ENCODE results near the gene PRKN.

DNA sequence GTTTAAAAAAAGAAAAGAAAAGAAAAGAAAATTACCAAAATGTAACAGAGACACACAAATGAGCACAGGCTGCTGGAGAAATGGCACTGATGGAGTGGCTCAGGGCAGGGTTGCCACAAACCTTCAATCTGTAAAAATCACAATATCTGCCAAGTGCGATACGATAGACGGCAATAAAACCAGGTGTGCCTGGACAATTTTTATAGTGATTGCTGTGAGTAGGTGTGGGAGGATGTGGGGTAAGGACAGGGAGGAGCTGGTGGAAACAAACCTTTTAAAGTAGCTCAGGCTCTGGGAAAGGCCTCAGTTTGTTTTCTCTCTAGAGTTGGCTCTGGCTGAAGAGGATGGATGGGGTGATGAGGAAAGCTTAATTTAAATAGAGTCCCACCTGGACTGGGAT lies 861.0 kb downstream of the PRKN start:
- no peak for TF ChIP-seq BRCA1 (IDR thresholded peaks at IDR 0.05)
- no peak for TF ChIP-seq BRCA1 (CRISPR knock-in tag; IDR thresholded peaks at IDR 0.05)
- TF ChIP-seq POLR2A (conservative IDR thresholded peaks at IDR 0.05), result no peak
- TF ChIP-seq, protein P1, sequence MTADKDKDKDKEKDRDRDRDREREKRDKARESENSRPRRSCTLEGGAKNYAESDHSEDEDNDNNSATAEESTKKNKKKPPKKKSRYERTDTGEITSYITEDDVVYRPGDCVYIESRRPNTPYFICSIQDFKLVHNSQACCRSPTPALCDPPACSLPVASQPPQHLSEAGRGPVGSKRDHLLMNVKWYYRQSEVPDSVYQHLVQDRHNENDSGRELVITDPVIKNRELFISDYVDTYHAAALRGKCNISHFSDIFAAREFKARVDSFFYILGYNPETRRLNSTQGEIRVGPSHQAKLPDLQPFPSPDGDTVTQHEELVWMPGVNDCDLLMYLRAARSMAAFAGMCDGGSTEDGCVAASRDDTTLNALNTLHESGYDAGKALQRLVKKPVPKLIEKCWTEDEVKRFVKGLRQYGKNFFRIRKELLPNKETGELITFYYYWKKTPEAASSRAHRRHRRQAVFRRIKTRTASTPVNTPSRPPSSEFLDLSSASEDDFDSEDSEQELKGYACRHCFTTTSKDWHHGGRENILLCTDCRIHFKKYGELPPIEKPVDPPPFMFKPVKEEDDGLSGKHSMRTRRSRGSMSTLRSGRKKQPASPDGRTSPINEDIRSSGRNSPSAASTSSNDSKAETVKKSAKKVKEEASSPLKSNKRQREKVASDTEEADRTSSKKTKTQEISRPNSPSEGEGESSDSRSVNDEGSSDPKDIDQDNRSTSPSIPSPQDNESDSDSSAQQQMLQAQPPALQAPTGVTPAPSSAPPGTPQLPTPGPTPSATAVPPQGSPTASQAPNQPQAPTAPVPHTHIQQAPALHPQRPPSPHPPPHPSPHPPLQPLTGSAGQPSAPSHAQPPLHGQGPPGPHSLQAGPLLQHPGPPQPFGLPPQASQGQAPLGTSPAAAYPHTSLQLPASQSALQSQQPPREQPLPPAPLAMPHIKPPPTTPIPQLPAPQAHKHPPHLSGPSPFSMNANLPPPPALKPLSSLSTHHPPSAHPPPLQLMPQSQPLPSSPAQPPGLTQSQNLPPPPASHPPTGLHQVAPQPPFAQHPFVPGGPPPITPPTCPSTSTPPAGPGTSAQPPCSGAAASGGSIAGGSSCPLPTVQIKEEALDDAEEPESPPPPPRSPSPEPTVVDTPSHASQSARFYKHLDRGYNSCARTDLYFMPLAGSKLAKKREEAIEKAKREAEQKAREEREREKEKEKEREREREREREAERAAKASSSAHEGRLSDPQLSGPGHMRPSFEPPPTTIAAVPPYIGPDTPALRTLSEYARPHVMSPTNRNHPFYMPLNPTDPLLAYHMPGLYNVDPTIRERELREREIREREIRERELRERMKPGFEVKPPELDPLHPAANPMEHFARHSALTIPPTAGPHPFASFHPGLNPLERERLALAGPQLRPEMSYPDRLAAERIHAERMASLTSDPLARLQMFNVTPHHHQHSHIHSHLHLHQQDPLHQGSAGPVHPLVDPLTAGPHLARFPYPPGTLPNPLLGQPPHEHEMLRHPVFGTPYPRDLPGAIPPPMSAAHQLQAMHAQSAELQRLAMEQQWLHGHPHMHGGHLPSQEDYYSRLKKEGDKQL (CRISPR knock-in tag; IDR thresholded peaks at IDR 0.05; ENCODE audit: borderline replicate concordance), result no peak
- no peak for TF ChIP-seq NUFIP1 (IDR thresholded peaks at IDR 0.05; ENCODE audit: partially characterized antibody)
- no peak for TF ChIP-seq HNRNPH1 (optimal IDR thresholded peaks at IDR 0.05; ENCODE audit: low read depth, low read length)
- TF ChIP-seq SIN3A (IDR thresholded peaks at IDR 0.05; ENCODE audit: borderline replicate concordance in 2 of 2, control insufficient read depth in 1 of 2, low read depth in 2 of 2, low read length in 2 of 2), result no peak
- TF ChIP-seq NRF1 (conservative IDR thresholded peaks at IDR 0.05 in 1 of 2, IDR thresholded peaks at IDR 0.05 in 1 of 2), result no peak
- TF ChIP-seq KAT7 (CRISPR knock-in tag; IDR thresholded peaks at IDR 0.05; ENCODE audit: borderline replicate concordance), result no peak
- no peak for TF ChIP-seq NR1H2 (CRISPR knock-in tag; IDR thresholded peaks at IDR 0.05)
